Measurements from ENCODE around the gene CRABP2. TPM values are rescaled to one million over a fixed set of nuclear protein-coding genes. Genes with fewer than 3 reads are reported as not detected.

CRABP2 gene
- total and polyA plus RNA-seq, 2 donors (not counting 3 experiments of a cell fraction or from before 2014, with no cell fraction given): 0.32 to 1.0 TPM

DNA sequence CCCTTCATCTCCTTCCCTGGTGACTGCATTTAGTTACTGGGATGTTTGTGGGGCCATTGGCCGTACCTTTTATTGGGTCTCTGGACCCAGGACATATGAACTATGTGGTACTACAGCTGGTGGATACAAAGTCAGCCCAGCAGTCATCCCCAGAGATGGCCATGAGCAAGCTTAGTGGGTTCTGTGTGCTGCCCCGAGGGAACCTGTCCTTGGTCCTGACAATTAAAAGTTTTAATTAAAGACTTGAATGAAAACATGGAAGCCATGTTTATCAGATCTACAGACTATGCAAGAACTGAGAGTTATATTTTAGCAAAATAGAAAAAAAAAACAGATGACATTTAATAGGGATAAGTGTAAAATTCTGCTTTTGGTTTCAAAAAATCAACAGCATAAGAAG, 25.3 kb downstream of the CRABP2 start:
- Histone ChIP-seq H3K9me3 (replicated peaks; ENCODE audit: control insufficient read depth, insufficient read depth, low read length) (no peaks in the 10 kb centered on the region), H3K79me2 (ENCODE audit: control insufficient read depth, insufficient read depth, low read length) (peaks cover 25% of the 10 kb centered on the region), H3K4me1 (ENCODE audit: control insufficient read depth, extremely low read depth, insufficient read depth, low read length) (peaks cover 22% of the 10 kb centered on the region), H3K27me3 (ENCODE audit: control insufficient read depth in 2 of 2, insufficient read depth in 2 of 2, low read length in 2 of 2) (peaks cover 11 to 18% of the 10 kb centered on the region in 2 experiments), H3K4me2 (ENCODE audit: insufficient read depth, low read length) (no peak overlapping the region), H3K4me3 (replicated peaks in 1 of 3; ENCODE audit: insufficient read depth in 1 of 3, low read depth in 1 of 3, low read length in 3 of 3) (no peak overlapping the region), H3K27ac (ENCODE audit: insufficient read depth, low read depth, low read length) (no peak overlapping the region), H2AFZ (ENCODE audit: low read depth, low read length) (no peak overlapping the region), H4K20me1 (replicated peaks; ENCODE audit: control insufficient read depth, extremely low read depth, insufficient read depth, low read length) (no peaks in the 10 kb centered on the region), H3K36me3 (ENCODE audit: control insufficient read depth in 2 of 2, extremely low read depth in 1 of 2, insufficient read depth in 2 of 2, low read length in 2 of 2) (no peaks in the 10 kb centered on the region), H3K9me1 (replicated peaks; ENCODE audit: control insufficient read depth, extremely low read depth, insufficient read depth, low read length) (no peaks in the 10 kb centered on the region), H3K9ac (replicated peaks; ENCODE audit: extremely low read depth, insufficient read depth, low read length) (no peak overlapping the region)
- intact Hi-C loops (cut with micrococcal nuclease): no loop called here
- ChIA-PET CTCF (interaction anchor here (0.7 to 10.9 kb wide), 9 partner anchors 9 to 212 kb away, joined by 3 to 221 read pairs (median 3); partner anchors contain the start of genes ISG20L2 and METTL25B), POLR2A (no interaction called here)
- BruUV-seq (replicated peaks): no TSS peak
- FAIRE-seq: no peak
- TF ChIP-seq POLR2A (IDR thresholded peaks at IDR 0.05; ENCODE audit: low read depth, low read length) (no peak), GATA2 (IDR thresholded peaks at IDR 0.05; ENCODE audit: insufficient read depth, insufficient read length, low read depth, low read length) (no peak), FOS (IDR thresholded peaks at IDR 0.05; ENCODE audit: borderline replicate concordance, insufficient read depth, low read length) (no peak), POLR2AphosphoS5 (IDR thresholded peaks at IDR 0.05; ENCODE audit: insufficient read depth, low read depth, low read length) (no peak), EZH2 (IDR thresholded peaks at IDR 0.05; ENCODE audit: borderline replicate concordance, low read depth, low read length, severe bottlenecking) (no peak), JUN (IDR thresholded peaks at IDR 0.05; ENCODE audit: borderline replicate concordance, insufficient read depth, insufficient read length, low read depth) (no peak), MYC (IDR thresholded peaks at IDR 0.05; ENCODE audit: low read depth, low read length) (no peak)
- TF ChIP-seq, protein P1, sequence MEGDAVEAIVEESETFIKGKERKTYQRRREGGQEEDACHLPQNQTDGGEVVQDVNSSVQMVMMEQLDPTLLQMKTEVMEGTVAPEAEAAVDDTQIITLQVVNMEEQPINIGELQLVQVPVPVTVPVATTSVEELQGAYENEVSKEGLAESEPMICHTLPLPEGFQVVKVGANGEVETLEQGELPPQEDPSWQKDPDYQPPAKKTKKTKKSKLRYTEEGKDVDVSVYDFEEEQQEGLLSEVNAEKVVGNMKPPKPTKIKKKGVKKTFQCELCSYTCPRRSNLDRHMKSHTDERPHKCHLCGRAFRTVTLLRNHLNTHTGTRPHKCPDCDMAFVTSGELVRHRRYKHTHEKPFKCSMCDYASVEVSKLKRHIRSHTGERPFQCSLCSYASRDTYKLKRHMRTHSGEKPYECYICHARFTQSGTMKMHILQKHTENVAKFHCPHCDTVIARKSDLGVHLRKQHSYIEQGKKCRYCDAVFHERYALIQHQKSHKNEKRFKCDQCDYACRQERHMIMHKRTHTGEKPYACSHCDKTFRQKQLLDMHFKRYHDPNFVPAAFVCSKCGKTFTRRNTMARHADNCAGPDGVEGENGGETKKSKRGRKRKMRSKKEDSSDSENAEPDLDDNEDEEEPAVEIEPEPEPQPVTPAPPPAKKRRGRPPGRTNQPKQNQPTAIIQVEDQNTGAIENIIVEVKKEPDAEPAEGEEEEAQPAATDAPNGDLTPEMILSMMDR (IDR thresholded peaks at IDR 0.05; ENCODE audit: extremely low read depth in 1 of 2, insufficient read depth in 1 of 2, low read depth in 1 of 2, low read length in 2 of 2): no peak
- TF ChIP-seq, protein P2, sequence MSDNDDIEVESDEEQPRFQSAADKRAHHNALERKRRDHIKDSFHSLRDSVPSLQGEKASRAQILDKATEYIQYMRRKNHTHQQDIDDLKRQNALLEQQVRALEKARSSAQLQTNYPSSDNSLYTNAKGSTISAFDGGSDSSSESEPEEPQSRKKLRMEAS (IDR thresholded peaks at IDR 0.05; ENCODE audit: insufficient read depth, insufficient read length): no peak
- dilution Hi-C loops (cut with MboI; ENCODE audit: extremely low pct_ligation_motif_present, low sequenced_read_pairs): no loop called here
- no peak for DNase-seq (ENCODE audit: low read depth, low spot score)

Measured in endothelial cell of umbilical vein (primary cell).